GM19193 (cell line): ENCODE data around the gene RARRES2.

Experiments used
- POLR2A ChIP-seq: IDR thresholded peaks from 4 replicates; pipeline ENCODE4 v1.6.1; 2011; ENCODE audit not compliant: insufficient read depth, insufficient read length; ENCODE audit errors: extremely low read depth

The RARRES2 gene

DNA sequence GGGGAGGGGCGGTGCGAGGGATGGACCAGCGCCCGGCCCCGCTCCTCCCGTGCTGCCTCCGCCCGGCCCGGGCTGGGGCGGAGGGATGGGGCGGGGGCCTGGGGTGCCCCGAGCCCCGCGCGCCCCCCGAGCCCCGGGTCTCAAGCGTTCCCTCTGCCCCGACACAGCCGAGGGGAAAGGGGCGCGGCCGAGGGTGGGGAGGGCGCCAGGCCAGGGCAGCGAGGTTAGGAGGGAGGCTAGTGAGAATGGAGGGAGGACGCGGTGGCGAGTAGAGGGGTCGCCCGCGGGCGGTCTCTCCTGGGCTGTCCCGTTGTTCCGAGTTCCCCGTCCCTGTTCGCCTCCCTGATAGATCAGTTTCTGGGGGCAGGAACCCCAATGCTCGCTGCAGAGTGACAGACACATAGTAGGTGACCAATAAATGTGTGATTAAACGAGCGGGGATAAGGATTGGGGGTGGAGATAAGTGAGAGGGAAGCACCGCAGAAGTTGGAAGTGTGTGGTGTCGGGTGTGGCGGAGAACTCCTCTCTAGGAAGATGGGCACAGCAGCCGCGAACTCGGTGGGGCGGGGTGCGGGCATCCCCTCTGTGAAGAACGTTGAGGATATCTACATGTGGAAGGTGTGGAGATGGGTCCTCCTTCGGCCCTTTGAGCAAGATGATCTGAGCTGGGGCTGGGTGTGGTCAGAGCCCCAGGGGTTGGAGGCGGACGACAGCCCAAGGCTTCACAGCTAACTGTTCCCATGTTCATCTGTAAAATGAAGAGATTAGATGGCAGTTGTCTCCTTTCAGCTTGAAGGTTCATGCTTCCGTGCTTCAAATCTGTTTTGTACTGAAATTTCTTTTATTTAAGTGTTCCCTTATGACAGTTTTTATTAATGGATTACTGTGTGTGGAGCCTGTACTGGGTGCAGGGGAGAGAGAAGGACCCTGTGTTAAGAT lies 38.3 kb upstream of the RARRES2 start:
- peak; percentile 61 for TF ChIP-seq POLR2A

DNA sequence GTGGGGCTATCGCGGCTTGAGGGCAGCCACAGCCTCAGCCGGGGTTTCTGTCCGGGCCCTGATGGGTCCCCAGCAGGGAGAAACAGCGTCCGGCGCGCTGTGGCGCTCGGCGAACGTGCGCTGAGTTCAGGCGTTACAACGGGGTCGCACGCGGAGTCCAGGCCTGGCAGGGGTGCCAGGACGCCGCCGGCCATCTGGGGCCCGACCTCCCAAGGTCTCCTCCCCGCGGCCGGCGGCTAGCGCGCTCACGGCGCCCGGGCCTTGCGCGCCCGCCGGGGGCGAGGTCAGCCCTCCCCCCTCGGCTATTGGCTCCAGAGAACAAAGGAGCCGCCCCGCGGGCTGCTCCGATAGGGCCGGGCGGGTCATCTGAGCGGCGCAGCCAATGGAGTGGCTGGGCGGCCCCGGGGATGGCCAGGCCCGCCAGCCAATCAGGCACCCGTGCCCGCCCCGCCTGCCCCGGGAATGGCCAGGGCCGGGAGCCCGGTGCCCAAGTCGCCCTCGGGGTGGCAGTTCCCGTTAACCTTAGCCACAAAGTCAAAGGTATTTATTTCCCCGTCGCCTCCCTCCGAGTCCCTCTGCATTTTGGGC lies 37.5 kb upstream of the RARRES2 start, which contains the start of gene ZNF775:
TSS of gene ZNF775 (plus strand) at position 478 of the 588 bp plus-strand sequence. CDS start 9,141 bp downstream, outside the sequence.
- peak; percentile 93 for TF ChIP-seq POLR2A

DNA sequence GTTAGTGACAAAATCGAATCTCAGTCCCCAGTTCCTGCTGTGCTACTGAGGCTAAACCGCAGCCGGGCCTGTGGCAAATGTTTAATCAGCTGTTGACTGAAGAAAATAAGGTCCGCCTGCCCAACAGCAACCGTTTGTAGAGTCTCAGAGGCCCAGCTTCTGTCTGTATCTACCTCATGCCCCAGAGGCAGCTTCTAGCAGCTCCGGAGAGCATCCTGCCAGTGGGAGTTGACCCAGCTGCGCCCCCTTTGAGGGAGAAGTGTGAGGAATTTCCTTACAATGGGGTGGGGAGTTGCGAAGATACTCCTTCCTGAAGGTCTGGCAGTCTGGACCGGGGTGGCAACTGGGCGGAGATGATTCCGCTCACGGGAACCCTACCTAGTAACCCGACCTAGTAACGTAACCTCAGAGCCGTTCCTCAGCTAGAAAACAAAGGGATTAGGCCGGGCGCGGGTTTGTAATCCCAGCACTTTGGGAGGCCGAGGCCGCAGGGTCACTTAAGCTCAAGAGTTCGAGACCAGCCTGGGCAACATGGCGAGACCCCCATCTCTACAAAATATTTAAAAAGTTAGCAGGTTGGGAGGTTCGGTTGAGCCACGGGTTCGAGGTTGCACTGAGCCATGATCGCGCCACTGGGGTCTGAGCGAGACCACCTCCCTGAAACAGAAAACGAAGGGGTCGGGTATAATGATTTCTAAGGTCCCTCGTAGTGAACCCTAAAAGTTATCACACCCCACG lies 36.9 kb upstream of the RARRES2 start:
- TF ChIP-seq POLR2A = peak; percentile 78

DNA sequence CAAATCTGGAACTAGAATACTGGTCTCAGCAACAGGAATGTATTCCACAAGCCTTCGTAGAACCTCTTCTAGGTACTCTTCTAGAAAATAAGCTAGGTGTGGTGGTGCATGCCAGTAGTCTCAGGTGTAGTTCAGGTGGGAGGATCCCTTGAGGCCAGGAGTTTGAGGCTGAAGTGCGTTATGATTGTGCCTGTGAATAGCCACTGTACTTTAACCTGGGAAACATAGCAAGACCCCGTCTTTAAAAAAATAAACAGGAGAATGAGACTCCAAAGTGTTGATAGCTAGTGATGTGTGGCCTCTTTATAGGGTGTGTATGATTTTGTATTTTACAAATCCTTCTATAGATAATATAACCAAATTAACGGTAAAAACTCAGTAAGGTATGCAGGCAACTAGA lies 36.2 kb upstream of the RARRES2 start:
- TF ChIP-seq POLR2A = no peak

DNA sequence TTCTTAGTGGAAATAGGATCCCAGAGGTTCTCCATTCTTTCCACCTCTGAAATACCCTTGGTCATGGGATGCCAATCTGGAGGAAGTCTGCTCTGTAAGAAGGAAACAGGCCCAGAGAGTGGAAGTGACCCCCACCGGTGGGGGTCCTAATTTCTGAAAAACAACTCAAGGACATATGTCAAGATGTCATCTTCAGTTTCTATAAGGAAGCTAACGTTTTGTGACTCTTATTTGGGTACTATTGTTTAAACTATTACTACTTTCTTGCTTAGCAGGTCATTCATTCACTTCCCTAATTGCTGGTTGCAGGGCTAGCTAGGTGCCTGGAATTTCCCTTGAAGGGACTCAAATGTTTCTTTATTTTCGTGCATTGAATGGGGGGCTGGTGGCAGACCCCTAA lies 35.8 kb upstream of the RARRES2 start:
- no peak for TF ChIP-seq POLR2A

DNA sequence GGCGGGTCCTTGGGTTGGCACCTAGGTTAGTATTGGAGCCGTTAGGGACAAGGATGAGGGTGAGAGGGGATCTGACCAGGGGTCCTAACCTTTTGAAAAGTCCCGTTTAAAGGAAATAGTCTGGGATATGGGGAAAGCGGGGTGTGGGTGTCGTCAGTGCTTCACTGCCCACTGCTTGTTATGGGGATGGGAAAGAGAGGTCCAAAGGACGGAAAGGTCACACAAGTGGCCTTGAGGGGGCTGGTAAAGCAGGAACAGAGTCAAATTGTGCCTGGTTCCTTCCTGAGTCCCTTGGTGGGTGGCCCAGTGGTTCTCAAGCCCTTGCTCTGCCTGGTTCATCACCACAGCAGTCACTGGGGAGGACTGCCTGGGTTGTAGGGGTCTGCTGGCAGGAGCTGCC lies 35.1 kb upstream of the RARRES2 start:
- no peak for TF ChIP-seq POLR2A

DNA sequence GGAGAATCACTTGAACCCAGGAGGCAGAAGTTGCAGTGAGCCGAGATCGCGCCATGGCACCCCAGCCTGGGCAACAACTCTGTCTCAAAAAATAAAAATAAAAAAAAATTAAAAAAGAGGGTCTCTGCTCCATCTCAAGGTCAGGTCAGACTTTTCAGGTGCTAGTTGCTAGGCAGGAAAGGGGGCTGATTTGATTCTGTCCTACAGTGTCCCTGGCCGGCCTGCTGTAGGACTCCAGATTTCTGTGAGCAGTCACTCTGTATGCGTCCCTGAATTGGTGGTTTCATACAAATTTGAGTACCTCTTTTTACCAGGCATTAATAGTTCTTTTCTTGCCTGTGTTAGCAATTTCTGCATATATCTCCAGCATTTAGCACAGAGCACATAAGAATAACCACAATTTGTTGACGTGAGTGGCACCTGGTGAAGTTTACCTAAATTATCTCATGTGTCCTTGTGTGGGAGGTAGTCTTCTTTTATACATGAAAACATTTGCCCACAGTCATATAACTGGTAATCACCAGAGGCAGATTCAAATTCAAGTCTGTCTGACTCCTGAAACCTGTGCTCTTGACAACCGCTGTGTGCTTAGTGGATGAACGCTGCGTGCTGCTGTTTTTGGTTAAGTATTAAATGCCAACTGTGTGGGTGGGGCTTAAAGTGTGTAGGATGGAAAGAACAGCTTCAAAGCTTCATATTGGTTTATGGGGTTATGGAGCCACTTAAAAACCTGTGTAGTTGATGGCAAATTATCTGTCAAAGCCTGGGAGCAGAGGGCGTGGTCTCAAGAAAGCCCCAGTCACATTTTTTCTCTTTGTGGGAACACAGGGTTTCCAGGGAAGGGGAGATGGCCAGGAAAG lies 34.5 kb upstream of the RARRES2 start:
- TF ChIP-seq POLR2A = no peak

DNA sequence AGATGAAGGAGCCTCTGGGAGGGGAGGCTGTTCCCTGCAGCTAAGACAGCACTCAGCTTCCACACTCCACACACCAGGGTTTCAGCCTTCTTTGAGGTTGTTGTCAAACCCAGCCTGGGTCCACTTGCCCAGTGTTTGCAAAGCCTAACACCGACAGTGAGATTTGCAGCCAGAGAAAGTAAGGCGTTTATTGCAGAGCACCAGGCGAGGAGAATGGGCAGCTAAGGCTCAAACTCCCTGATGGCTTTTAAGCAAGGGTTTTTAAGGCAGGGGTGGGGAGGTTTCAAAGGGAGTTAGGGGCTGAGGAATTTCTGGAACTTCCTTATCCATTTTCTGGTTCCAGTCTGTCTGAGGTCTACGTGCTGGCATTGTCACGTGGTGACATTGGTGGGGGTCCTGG lies 33.0 kb upstream of the RARRES2 start:
- TF ChIP-seq POLR2A = no peak

DNA sequence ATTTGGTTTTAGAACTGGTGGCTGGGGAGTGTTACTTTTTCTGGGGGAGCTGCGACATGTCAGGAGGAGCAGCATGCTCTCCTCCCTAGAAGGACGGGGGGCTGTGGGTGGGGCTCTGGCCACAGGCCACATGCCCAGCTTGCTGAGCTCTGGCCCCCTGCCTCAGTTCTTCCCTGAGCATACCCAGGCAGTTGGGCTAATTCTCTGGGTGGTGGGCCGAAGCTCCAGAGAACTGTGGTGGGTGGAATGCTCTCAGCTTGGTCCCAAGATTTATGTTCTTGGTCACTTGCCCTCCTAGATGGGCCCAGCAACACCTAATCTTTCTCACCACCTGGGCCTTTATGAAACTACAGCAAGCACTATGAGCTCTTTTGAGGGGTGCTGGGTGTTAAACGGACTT lies 32.6 kb upstream of the RARRES2 start:
- no peak for TF ChIP-seq POLR2A

DNA sequence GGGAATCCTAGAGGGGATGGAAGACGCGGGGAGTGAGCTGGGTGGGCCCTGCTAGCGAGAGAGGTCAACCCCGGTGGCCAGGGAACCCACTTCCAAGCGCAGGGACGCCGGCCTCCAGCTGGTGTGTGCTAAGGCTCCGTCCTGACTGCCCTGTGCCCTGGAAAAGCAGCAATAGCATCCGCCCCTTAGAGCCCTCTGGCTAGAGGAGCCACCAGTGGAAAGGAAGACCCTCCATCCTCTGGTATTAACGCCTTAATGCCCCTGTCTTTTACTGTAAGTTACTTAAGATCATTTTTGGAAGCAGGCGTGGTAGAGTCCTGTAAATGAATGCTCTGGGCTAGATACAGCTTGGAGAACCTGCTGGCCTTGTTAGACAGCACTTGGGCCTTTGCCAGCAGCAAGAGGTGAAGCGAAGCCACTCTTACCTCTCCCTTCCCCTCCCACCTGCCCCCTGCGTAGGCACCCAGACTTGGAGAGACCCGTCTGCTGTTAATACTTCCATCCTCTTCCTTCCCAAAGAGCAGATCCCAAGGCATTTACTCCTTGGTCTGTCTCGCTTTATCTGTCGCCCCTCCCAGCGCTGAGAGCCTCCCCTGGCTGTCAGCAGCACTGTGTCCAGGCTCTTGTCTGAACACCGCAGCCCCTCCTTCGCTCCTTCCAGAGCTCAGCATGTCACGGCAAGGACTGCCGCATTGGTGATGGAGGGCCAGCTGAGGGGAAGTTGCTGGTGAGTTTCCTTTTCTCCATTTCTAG lies 31.8 kb upstream of the RARRES2 start:
- no peak for TF ChIP-seq POLR2A

DNA sequence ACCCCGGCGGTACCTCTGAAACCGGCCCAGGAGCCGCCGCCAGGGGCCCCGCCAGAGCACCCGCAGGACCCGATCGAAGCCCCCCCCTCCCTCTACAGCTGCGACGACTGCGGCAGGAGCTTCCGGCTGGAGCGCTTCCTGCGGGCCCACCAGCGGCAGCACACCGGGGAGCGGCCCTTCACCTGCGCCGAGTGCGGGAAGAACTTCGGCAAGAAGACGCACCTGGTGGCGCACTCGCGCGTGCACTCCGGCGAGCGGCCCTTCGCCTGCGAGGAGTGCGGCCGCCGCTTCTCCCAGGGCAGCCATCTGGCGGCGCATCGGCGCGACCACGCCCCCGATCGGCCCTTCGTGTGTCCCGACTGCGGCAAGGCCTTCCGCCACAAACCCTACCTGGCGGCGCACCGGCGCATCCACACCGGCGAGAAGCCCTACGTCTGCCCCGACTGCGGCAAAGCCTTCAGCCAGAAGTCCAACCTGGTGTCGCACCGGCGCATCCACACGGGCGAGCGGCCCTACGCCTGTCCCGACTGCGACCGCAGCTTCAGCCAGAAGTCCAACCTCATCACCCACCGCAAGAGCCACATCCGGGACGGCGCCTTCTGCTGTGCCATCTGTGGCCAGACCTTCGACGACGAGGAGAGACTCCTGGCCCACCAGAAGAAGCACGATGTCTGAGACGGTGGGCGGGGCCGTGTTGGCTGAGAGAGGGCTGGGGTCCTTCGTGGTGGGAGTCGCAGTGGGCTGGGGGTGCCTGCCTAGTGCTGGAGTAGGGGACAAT lies 31.0 kb upstream of the RARRES2 start:
- no peak for TF ChIP-seq POLR2A

DNA sequence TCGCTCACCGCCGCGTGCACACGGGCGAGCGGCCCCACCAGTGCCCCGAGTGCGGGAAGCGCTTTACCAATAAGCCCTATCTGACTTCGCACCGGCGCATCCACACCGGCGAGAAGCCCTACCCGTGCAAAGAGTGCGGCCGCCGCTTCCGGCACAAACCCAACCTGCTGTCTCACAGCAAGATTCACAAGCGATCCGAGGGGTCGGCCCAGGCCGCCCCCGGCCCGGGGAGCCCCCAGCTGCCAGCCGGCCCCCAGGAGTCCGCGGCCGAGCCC lies 30.5 kb upstream of the RARRES2 start:
- no peak for TF ChIP-seq POLR2A

DNA sequence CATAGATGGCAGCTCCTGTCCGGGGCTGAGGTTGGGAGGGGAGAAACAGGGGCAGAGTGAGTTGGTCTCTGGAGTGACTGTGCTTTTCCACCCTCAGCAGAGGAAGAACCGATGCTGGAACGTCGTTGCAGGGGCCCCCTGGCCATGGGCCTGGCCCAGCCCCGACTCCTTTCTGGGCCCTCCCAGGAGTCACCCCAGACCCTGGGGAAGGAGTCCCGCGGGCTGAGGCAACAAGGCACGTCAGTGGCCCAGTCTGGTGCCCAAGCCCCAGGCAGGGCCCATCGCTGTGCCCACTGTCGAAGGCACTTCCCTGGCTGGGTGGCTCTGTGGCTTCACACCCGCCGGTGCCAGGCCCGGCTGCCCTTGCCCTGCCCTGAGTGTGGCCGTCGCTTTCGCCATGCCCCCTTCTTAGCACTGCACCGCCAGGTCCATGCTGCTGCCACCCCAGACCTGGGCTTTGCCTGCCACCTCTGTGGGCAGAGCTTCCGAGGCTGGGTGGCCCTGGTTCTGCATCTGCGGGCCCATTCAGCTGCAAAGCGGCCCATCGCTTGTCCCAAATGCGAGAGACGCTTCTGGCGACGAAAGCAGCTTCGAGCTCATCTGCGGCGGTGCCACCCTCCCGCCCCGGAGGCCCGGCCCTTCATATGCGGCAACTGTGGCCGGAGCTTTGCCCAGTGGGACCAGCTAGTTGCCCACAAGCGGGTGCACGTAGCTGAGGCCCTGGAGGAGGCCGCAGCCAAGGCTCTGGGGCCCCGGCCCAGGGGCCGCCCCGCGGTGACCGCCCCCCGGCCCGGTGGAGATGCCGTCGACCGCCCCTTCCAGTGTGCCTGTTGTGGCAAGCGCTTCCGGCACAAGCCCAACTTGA lies 29.9 kb upstream of the RARRES2 start:
- TF ChIP-seq POLR2A = no peak

DNA sequence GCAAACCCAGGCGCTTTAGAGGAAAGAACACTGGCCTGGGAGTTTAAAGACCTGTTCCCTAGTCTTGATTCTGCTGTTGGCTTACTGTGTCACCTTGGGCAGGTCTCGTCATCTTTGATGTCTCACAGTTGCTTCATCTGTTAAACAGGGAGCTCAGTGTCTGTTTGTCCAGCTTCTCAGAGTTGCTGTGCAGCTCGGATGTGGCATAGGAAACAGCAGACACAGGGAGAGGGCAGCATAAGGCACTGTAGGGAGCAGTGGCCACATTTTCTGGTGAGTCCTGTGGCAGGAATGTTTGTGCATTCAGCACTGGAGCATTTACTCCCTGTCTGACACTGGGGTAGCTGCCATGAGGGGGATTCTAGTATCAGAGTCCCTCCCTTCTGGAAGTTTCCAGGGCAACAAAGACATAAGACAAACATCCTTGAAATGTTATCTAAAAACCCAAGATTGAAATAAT lies 29.2 kb upstream of the RARRES2 start:
- no peak for TF ChIP-seq POLR2A
